Measurements from ENCODE around the gene TXLNA.
A peak's percentile ranks its signal among the peaks of the same experiment; 100 is the strongest.

The TXLNA gene

GRCh38 chr1:32239790-32240139 is 60.3 kb downstream of the TXLNA start:
- DNase-seq (ENCODE audit: low spot score): no peak
- Histone ChIP-seq H3K27ac (peak overlapping the region; percentile 84 to 91), H3K4me3 (peak overlapping the region; percentile 74)
- TF ChIP-seq CTCF (IDR thresholded peaks at IDR 0.05): no peak

- Histone ChIP-seq H3K4me3 (peak overlapping the region; percentile 74), H3K27ac (peak overlapping the region; percentile 84 to 91)
- DNase-seq (ENCODE audit: low spot score): peak; percentile 90
- no peak for TF ChIP-seq CTCF (IDR thresholded peaks at IDR 0.05)
Observed at GRCh38 chr1:32240140-32240951, 60.9 kb downstream of the TXLNA start.

- Histone ChIP-seq H3K4me3 (peak overlapping the region; percentile 74), H3K27ac (peak overlapping the region; percentile 84 to 91)
- TF ChIP-seq CTCF (IDR thresholded peaks at IDR 0.05): no peak
- DNase-seq (ENCODE audit: low spot score): peak; percentile 86
Observed at GRCh38 chr1:32241001-32241763, 61.7 kb downstream of the TXLNA start.

- Histone ChIP-seq H3K27ac (peak overlapping the region in 1 of 2 donors; percentile 70), H3K4me3 (peak overlapping the region; percentile 51)
- no peak for TF ChIP-seq CTCF (IDR thresholded peaks at IDR 0.05)
- no peak for DNase-seq (ENCODE audit: low spot score)
Observed at GRCh38 chr1:32242341-32242851, 62.9 kb downstream of the TXLNA start.

- peak within 1 kb of the TSS; percentile 18 to 73 for H3K27ac ChIP-seq
- no peak for TF ChIP-seq CTCF (IDR thresholded peaks at IDR 0.05)
- no peak within 1 kb of the TSS for H3K4me3 ChIP-seq
- DNase-seq (ENCODE audit: low spot score): no peak
Observed at GRCh38 chr1:32246888-32247273, 67.4 kb downstream of the TXLNA start, which contains the start of gene FAM167B. TSS of gene FAM167B (plus strand) at chr1:32247222. CDS start at chr1:32247422, 200 bp downstream.

- DNase-seq (ENCODE audit: low spot score): no peak
- H3K4me3 ChIP-seq: no peak overlapping the region
- H3K27ac ChIP-seq: peak overlapping the region; percentile 18 to 73
- TF ChIP-seq CTCF (IDR thresholded peaks at IDR 0.05): no peak
Observed at GRCh38 chr1:32247452-32247851, 68.0 kb downstream of the TXLNA start.

Measured in coronary artery (tissue), 2 donors.